Stimulated activated CD4-positive, alpha-beta T cell treated with anti-CD3 and anti-CD28 coated beads, Interleukin-15, amount 100 ng/mL, for 1 hour (primary cell): ENCODE data around the gene MASP2.
"Not testable (repeated sequence)": the region's sequence is repeated elsewhere in the genome, so short reads cannot be mapped to it uniquely, and the experiment has no call there.

Experiments used
- DNase-seq, 2 donors: peaks; one replicate each; pipeline ENCODE4 v3.0.0-alpha.2; 2020; ENCODE audit warnings: low read depth in 1 of 2, low spot score in 1 of 2

Gene MASP2

DNA sequence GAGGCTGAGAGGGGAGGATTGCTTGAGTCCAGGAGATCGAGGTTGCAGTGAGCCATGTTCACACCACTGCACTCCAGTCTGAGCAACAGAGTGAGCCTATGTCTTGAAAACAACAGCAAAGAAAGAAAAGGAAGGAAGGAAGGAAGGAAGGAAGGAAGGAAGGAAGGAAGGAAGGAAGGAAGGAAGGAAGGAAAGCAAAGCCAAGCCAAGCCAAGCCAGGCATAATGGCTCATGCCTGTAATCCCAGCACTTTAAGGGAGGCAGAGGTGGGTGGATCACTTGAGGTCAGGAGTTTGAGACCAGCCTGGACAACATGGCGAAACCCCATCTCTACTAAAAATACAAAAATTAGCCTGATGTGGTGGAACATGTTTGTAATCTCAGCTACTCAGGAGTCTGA is 55.0 kb downstream of the MASP2 start:
- not testable (repeated sequence) for DNase-seq

- no peak for DNase-seq
Measured at GRCh38 chr1:10990828-10991227, 56.2 kb downstream of the MASP2 start.

GRCh38 chr1:10989920-10990516 is 57.0 kb downstream of the MASP2 start:
- DNase-seq: not testable (repeated sequence)

GRCh38 chr1:10989095-10989494 is 57.9 kb downstream of the MASP2 start:
- DNase-seq: no peak

GRCh38 chr1:10987840-10988417 is 59.1 kb downstream of the MASP2 start:
- DNase-seq: no peak

DNA sequence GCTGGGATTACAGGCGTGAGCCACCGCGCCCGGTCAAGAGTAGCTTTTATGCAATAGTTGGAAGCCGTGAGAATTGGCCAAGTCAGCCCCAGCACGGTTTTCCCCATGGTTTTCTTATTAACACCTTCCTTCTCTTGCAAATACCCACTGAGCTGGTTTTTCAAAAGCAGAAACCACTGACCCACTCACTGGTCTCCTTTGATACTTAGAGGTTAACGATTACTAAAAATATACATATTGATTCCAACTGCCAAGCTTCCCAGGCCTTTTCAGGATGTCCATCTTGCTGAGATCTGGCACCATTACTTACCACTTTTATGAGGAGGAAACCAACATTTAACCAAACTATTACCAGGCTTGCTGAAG is 60.5 kb downstream of the MASP2 start:
- no peak for DNase-seq

DNA sequence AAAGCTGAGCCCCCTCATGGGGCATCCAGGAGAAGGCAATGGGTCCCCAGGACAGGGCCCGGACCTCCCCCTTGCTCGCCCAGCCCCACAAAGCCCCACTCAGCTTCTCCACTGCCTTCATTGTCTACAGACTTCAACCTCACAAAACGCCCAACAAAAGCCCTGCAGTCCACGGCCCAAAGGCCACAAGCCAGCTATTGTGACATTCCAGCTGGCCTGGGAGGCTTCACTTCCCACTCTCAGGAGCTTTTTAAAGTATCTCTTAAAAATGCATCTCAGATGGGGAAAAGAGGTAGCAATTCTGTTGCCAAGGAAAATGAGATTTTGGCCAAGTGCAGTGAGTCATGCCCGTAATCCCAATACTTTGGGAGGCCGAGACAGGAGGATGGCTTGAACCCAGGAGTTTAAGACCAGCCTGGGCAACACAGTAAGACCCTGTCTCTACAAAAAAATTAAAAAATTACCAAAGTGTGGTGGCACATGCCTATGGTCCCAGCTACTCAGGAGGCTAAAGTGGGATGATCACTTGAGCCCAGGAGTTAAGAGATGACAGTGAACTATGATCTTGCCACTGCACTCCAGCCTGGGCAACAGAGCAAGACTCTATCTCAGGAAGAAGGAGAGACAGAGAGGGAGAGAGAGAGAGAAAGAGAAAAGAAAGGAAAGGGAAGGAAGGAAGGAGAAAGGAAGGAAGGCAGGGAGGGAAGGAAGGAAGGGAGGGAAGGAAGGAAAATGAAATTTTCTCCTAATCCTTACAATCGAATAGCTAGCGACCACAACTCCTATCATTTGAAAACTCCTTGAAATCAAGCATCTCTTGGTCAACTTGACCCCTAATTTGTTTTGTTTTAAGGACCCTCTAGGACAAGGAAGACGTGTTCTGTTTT is 66.0 kb downstream of the MASP2 start:
- DNase-seq: no peak

DNA sequence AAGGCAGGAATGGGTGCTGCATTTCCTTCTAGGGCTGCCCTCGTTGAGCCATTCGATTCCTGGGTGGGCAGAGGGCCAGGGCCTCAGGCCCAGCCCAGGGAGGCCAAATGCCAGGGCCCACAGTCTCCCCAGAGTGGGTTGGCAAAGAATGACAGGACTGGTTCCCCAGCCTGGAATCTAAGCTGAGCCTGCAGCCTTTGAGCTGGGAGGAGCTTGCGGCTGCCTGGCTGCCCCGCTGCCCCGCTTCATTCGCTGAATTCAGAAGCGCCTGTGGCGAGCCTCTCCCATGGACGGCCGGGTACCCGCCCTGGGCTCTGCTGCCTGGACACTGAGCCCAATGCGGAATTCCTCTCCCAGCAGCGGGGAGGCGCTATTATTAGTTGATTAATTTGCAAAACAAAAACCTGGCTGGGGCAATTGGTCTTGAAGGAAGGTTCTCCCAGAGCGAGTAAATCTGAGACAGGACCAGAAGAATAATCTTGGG is 66.9 kb downstream of the MASP2 start:
- DNase-seq: no peak

DNA sequence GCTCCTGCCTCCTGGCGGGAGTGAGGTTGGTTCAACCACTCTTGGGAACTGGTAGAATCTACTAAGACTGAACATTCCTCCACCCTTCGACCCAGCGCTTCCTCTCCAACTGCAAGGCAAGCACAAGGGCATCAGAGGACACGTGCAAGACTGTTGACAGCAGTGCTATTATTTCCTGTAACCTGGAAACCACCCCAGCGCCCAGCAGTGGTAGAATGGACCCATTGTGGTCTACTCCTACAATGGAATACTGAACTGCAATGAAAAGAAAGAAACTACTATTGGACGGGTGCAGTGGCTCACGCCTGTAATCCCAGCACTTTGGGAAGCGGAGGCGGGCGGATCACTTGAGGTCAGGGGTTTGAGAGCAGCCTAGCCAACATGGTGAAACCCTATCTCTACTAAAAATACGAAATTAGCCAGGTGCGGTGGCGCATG is 67.5 kb downstream of the MASP2 start:
- DNase-seq: no peak

DNA sequence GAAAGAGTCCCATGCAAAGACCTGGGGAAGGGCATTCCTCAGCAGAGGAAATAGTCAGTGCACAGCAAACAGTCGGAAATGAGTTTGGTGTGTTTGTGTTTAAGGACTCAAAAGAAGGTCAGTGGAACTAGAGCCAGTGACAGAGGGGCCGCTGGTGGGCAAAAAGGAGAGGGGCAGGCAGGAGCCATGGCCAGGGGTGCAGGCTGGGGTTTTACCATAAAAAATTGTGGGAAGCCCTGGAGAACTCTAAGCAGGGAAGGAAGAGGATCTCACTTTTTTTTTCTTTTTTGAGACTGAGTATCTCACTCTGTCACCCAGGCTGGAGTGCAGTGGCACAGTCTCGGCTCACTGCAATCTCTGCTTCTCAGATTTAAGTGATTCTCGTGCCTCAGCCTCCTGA is 68.3 kb downstream of the MASP2 start:
- no peak for DNase-seq
